AG09319 (cell line): Measurements from ENCODE around the gene ENDOD1.

Experiments used
- DNase-seq: peaks from one replicate; pipeline ENCODE4 v3.0.0-alpha.2; 2010; ENCODE audit warnings: low read depth; ENCODE audit errors: extremely low read depth
- TF ChIP-seq, protein P1 (sequence below): IDR thresholded peaks from 2 replicates; pipeline ENCODE4 v1.5.1; 2011; ENCODE audit warnings: low read depth, mild to moderate bottlenecking, inconsistent platforms, low read length, moderate library complexity

The ENDOD1 gene

DNA sequence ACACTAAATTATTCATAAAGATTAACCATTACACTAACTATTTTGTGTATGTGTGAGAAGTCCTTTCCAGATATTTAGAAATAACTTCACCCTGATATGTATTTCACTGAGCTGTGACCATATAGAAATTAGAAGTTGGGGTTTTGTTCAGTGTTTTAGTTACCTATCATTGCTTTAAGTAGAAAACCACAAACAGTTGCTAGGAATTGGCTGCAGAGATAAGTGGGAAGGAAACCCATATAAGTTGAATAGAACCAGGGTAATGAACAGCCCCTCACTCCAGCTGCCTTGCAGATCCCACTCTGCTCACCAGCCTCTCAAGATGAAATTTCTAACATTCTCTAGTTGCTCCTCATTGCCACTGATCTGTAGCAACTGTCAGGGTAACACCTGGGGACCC lies 12.7 kb upstream of the ENDOD1 start:
- TF ChIP-seq, protein P1, sequence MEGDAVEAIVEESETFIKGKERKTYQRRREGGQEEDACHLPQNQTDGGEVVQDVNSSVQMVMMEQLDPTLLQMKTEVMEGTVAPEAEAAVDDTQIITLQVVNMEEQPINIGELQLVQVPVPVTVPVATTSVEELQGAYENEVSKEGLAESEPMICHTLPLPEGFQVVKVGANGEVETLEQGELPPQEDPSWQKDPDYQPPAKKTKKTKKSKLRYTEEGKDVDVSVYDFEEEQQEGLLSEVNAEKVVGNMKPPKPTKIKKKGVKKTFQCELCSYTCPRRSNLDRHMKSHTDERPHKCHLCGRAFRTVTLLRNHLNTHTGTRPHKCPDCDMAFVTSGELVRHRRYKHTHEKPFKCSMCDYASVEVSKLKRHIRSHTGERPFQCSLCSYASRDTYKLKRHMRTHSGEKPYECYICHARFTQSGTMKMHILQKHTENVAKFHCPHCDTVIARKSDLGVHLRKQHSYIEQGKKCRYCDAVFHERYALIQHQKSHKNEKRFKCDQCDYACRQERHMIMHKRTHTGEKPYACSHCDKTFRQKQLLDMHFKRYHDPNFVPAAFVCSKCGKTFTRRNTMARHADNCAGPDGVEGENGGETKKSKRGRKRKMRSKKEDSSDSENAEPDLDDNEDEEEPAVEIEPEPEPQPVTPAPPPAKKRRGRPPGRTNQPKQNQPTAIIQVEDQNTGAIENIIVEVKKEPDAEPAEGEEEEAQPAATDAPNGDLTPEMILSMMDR = no peak
- DNase-seq = no peak

DNA sequence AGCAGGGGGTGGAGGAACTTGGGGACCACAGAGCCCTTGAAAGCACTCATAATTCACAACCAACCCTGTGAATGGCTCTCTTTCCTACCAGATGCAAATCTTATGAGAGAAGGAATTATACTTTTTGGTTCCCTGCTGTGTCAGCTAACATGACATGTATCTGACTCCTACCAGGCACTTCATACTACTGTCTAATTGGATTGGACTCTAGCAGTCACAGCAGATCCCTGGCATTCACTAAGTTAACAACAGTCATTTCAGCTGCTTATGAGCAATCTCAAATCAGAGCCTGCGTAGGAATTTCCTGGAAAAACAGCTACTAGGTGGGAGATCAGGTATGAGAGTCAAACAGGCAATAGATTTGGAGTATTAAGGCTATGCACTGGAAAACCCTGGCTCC lies 11.1 kb upstream of the ENDOD1 start:
- TF ChIP-seq, protein P1 = no peak
- DNase-seq = no peak

DNA sequence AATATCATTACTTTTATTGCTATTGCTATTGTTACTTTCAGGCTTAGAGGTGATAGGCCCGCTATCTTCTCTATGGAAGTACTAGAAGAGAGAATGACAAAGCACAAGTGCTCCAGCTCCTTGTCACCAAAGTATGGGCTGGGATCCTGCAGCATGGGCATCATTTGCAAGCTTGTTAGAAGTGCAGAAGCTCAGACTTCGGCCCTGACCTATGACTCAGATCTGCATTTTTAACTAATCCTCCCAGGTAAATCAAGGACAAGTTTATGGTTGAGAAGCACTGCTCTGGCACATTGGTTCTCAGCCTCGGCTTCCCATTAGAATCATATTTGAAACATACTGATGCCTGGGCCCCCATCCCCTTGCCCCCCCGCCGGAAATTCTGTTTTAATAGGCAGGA lies 8.6 kb upstream of the ENDOD1 start:
- TF ChIP-seq, protein P1 = no peak
- no peak for DNase-seq

DNA sequence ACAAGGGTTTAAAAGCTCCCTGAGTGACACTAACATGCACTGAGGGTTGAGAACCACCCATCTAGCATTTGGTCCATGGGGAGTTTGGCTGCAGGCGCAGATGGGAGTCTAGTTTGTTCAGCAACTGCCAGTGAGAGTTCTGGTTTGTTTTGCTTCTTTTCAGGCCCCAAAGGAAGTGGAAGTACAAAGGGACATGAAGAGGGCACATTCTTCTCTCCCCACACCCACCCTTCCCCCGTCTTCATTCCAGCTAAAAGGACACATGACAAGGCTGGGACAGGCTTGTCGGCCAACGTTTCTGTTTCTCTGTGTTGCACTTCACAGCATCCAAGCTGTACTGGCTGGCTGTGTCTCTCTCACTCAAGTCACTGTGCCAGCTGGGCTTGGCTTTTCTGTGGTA lies 8.2 kb upstream of the ENDOD1 start:
- TF ChIP-seq, protein P1 = no peak
- DNase-seq = no peak

DNA sequence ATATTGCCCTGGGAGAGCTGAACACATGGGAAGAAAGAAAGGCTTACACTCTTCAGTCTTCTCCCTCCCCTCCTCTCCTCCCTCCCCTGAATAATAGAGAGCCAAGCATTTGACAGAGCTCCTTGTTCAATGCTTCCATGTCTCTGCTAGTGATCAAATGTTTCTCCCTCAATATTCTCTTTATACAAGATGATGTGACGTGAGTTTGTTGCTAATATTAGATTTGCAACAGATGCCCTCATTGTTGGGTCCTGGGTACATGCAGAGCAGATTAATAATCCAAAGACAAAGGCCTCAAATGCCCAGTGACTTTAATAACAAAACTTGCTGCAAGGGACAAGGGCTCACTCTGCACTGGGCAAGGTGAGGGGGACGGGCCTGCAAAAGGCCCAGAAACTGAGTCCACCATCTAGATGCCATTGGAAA lies 7.1 kb upstream of the ENDOD1 start:
- TF ChIP-seq, protein P1 = no peak
- DNase-seq = no peak

DNA sequence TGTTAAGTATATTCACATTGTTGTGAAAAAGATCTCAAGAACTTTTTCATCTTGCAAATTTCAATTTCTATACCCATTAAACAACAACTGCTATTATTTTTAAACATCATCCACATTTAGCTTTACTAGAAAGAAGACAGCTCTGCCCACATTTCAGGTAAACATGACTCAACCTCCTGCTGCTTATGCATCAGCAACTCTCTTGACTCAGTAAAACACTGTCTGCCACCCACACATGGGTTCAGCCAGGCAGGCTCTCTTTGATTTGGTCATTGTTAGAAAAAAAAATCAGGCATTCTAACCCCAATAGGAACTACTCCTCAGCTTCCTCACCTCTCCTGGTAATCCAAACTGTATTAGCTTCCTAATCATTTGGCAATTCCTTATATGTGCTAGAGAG lies 5.1 kb upstream of the ENDOD1 start:
- TF ChIP-seq, protein P1 = no peak
- no peak for DNase-seq

DNA sequence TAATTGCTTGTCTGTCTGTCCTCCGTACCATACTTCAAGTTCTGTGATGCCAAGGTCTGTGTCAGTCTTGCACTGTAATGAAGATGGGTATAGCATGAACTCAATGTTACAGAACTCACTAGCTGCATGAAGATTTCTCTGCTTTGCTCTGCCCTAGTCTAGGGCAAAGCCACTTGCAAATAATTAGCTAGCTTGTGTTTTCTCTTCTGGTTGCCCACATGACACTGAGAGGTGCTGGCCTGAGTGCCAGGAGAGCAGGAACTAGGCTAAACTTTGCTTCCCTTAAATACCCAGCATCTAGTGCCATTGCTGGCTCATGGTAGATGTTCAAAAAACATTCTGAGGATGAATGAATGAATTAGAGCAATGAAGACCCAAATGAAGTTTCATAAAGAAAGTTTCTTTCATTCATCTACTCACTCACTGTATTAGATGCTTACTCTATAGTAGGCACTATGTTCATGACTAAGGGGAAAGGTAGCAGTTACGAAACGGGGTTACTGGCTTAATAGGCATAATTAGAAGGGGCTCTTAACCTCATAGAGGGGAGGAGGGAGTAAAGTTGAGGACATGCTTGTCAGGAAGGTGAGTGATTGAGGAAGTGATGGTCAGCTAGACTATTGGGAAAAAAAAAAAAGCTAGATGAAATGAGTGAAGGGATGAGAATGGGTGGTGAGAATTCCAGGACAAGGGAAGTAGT lies 4.4 kb upstream of the ENDOD1 start:
- TF ChIP-seq, protein P1 = no peak
- DNase-seq = no peak
